Mesothelial cell of epicardium (in vitro differentiated cells): ENCODE data around the gene XDH. TPM values are rescaled to one million over a fixed set of nuclear protein-coding genes. Genes with fewer than 3 reads are reported as not detected.

Source experiments
- DNase-seq, 2 experiments: peaks; one replicate each; pipeline ENCODE4 v3.0.0; 2021; ENCODE audit warnings: low spot score in 2 of 2; ENCODE audit not compliant: unreplicated experiment in 2 of 2
- H3K27ac Mint-ChIP-seq: 2 replicates; pipeline ENCODE4 v1.8.0; 2021; ENCODE audit warnings: mixed read lengths
- H3K27me3 Mint-ChIP-seq: 2 replicates; pipeline ENCODE4 v1.8.0; 2021; ENCODE audit warnings: low read depth, mixed read lengths
- H3K36me3 Mint-ChIP-seq: 2 replicates; pipeline ENCODE4 v1.8.0; 2021; ENCODE audit warnings: mixed read lengths
- H3K4me1 Mint-ChIP-seq: 2 replicates; pipeline ENCODE4 v1.8.0; 2021; ENCODE audit warnings: mixed read lengths
- H3K4me3 Mint-ChIP-seq: 2 replicates; pipeline ENCODE4 v1.8.0; 2021; ENCODE audit warnings: mild to moderate bottlenecking, moderate library complexity, mixed read lengths
- H3K9me3 Mint-ChIP-seq: 2 replicates; pipeline ENCODE4 v1.8.0; 2021; ENCODE audit warnings: mixed read lengths
- total RNA-seq: library from RNA; stranded (reverse); gene quantifications from 3 replicates; pipeline ENCODE4 v1.2.1, GENCODE V29; 2021
- TF ChIP-seq, protein P1 (sequence below): fragments of 200-600 bp; sonication (generic); IDR thresholded peaks from one replicate; pipeline ENCODE4 v1.5.0; 2021; ENCODE audit warnings: antibody characterized with exemption; ENCODE audit not compliant: unreplicated experiment

Gene XDH
- total RNA-seq, 1 donor from 2014 or later, result 3.9 TPM

DNA sequence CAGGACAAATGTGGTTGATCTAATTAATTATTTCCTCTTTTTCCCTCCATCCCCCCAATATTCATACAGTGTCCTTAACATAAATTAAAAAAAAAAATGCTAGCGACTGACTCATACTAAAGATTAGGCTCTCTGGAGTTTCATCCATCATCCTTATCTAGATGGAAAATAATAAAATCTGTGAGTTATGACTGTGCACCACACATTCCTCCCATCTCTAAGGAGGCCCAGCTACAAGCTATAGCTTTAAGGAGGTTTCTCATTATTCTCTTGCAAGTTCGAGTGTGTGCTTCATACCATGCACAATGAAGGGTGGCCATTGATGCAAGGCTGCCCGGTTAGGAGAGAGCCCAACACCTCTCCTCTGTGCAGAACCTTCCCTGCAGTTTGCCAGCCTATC, 77.3 kb downstream of the XDH start:
- Mint-ChIP-seq H3K4me3 (no peak overlapping the region), H3K9me3 (no peaks in the 10 kb centered on the region), H3K27me3 (peaks cover 36% of the 10 kb centered on the region), H3K27ac (peak overlapping the region; percentile 65), H3K4me1 (peaks cover 29% of the 10 kb centered on the region), H3K36me3 (peaks cover 3% of the 10 kb centered on the region)
- DNase-seq, result no peak
- TF ChIP-seq, protein P1, sequence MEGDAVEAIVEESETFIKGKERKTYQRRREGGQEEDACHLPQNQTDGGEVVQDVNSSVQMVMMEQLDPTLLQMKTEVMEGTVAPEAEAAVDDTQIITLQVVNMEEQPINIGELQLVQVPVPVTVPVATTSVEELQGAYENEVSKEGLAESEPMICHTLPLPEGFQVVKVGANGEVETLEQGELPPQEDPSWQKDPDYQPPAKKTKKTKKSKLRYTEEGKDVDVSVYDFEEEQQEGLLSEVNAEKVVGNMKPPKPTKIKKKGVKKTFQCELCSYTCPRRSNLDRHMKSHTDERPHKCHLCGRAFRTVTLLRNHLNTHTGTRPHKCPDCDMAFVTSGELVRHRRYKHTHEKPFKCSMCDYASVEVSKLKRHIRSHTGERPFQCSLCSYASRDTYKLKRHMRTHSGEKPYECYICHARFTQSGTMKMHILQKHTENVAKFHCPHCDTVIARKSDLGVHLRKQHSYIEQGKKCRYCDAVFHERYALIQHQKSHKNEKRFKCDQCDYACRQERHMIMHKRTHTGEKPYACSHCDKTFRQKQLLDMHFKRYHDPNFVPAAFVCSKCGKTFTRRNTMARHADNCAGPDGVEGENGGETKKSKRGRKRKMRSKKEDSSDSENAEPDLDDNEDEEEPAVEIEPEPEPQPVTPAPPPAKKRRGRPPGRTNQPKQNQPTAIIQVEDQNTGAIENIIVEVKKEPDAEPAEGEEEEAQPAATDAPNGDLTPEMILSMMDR, result no peak

DNA sequence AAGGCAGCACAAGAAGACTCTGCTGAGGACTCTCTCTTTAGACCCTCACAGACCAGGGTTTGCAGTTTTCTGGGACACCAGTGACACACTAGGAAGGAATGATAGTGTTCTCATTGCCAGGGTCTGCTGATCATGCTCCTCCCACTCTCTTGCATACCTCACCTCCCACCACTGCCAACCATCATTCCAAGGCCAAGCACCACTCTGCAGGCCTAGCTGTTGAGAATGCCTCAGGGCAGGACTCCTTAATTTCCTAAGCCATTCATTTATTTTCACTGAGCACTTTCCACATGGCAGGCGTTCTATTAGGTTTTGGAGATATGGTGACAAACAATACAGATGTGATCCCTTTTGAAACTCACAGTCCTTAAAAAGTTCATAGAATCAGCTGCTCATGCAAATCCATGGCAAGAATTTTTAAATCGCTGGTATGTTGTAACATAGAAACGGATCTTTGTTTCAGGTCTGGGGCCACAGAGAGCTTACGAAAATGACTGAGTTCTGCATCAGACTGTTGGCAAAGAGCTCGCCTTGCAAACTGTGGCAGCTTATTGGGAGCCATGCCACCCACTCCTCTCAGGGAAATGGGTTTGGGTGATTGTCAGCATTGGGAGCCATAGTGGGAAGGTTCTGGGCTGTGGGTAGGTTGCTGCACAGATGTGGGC, 78.5 kb downstream of the XDH start:
- Mint-ChIP-seq H3K36me3 (peaks cover 3% of the 10 kb centered on the region), H3K4me3 (no peak overlapping the region), H3K4me1 (peaks cover 29% of the 10 kb centered on the region), H3K9me3 (no peaks in the 10 kb centered on the region), H3K27ac (no peak overlapping the region), H3K27me3 (peaks cover 36% of the 10 kb centered on the region)
- DNase-seq, result no peak
- TF ChIP-seq, protein P1, result no peak

DNA sequence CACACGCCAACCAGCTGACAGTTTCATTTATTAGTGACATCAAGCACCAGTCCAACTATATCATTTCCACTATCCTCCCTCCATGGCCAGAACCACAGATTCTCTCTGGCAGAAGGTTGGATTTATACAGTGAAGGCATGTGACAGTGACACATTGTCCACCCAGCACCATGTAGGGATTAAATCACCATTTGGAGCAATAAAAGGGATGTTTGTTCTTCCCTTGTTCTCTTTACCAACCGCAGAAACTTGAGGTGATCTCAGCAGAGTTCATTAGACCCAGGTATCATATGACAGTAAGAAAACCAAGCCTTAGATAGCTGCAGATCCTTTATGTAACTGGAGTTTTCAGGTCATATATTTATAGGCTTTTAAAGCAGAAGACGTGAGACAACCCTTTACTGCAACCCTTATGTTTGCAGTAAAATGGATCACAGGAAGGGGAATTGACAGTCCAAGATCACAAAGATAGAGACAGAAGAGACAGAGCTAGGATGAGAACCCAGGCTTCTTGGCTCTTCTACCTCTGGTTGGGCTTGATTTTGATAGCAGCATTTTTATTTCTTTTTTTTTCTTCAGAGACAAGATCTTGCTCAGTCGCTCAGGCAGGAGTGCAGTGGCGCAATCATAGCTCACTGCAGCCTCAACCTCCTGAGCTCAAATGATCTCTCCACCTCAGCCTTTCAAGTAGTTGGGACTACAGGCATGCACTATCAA, 80.1 kb downstream of the XDH start:
- H3K36me3 Mint-ChIP-seq, result no peaks in the 10 kb centered on the region
- peaks cover 29% of the 10 kb centered on the region for H3K4me1 Mint-ChIP-seq
- TF ChIP-seq, protein P1, result no peak
- no peak for DNase-seq
- no peaks in the 10 kb centered on the region for H3K9me3 Mint-ChIP-seq
- H3K27ac Mint-ChIP-seq, result no peak overlapping the region
- no peak overlapping the region for H3K4me3 Mint-ChIP-seq
- H3K27me3 Mint-ChIP-seq, result peaks cover 34% of the 10 kb centered on the region

DNA sequence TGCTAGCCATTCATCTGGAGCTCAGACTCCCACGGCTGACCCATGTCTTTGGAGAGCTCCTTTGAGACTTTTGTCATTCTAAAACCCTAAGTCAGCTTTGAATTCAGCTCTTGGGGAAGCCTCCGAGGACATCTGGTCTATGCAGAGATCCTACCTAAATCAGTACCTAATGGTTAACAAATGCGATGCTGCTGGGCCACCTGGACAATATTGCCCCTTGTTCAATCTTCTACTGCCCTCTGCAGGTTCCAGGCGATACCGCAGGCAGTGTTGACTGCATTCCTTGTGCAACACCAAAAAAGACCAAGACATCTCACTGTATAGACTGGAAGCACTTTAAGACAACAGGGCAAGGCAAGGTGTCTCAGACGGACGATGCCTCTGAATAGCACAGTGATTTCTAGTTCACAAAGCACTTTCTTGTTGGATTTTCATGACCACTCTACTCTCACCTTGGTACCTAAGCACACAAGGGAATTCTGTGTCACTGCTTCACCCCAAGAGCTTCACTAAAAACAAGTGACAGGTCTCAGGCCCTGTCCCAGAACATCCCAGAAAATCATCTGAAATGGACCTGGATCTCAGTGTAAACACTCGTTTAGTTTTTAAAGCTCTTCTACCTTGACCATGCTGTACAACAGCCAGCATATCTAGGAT, 80.9 kb downstream of the XDH start:
- TF ChIP-seq, protein P1, result peak; percentile 82
- no peaks in the 10 kb centered on the region for H3K36me3 Mint-ChIP-seq
- H3K27ac Mint-ChIP-seq, result no peak overlapping the region
- peak; percentile 49 to 88 for DNase-seq
- no peaks in the 10 kb centered on the region for H3K9me3 Mint-ChIP-seq
- H3K4me3 Mint-ChIP-seq, result no peak overlapping the region
- peaks cover 32% of the 10 kb centered on the region for H3K27me3 Mint-ChIP-seq
- H3K4me1 Mint-ChIP-seq, result peaks cover 29% of the 10 kb centered on the region

DNA sequence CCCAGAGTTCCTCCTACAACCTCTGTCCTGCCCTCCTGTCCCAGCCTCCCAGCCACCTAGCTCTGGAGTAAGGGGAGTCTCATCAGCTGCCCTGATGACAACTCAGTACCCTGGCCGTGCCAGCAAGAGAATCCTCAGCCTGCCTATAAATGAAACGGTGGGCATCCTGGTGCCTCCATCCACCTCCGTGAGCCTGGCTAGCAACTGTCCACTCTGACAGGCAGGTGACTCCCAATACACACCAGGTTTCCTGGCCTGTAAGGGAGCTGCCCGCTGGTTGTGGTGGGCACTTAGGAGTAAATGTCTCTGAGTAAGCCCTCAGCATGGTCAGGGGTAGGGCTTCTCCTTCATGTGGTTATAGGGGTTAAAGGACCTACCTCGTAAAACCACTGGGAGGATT, 81.5 kb downstream of the XDH start:
- Mint-ChIP-seq H3K27ac (no peak overlapping the region), H3K36me3 (no peaks in the 10 kb centered on the region), H3K27me3 (peaks cover 30% of the 10 kb centered on the region), H3K4me3 (no peak overlapping the region), H3K9me3 (no peaks in the 10 kb centered on the region), H3K4me1 (peaks cover 24% of the 10 kb centered on the region)
- no peak for DNase-seq
- TF ChIP-seq, protein P1, result no peak
